GM18907 (cell line): ENCODE data around the gene RPL39.
"Not testable (repeated sequence)": the region's sequence is repeated elsewhere in the genome, so short reads cannot be mapped to it uniquely, and the experiment has no call there.

Source experiments
- ATAC-seq: cut with Tn5 transposase; IDR thresholded peaks from one replicate; pipeline ENCODE4 v1.9.1; 2021; ENCODE audit warnings: mild to moderate bottlenecking, moderate library complexity; ENCODE audit not compliant: unreplicated experiment

Gene RPL39

GRCh38 chrX:119791437-119792231 is at the start of gene RPL39:
RPL39 (minus strand) TSS chrX:119791630; CDS start chrX:119791576, 54 bp downstream.
- ATAC-seq: peak; percentile 89

GRCh38 chrX:119833905-119834304 is 42.5 kb upstream of the RPL39 start:
- no peak for ATAC-seq

- ATAC-seq: no peak
Measured at GRCh38 chrX:119828446-119828845, 37.0 kb upstream of the RPL39 start.

GRCh38 chrX:119826399-119826959 is 35.0 kb upstream of the RPL39 start:
- ATAC-seq: no peak

GRCh38 chrX:119824221-119824620 is 32.8 kb upstream of the RPL39 start:
- ATAC-seq: not testable (repeated sequence)

- ATAC-seq: peak; percentile 98
Measured at GRCh38 chrX:119821703-119822102, 30.3 kb upstream of the RPL39 start.

- ATAC-seq: no peak
Measured at GRCh38 chrX:119817130-119817690, 25.8 kb upstream of the RPL39 start.

- no peak for ATAC-seq
Measured at GRCh38 chrX:119816300-119816699, 24.9 kb upstream of the RPL39 start.

- ATAC-seq: no peak
Measured at GRCh38 chrX:119809185-119809666, 17.8 kb upstream of the RPL39 start.

GRCh38 chrX:119808461-119808860 is 17.0 kb upstream of the RPL39 start:
- not testable (repeated sequence) for ATAC-seq

- no peak for ATAC-seq
Measured at GRCh38 chrX:119802546-119802945, 11.1 kb upstream of the RPL39 start.

- no peak for ATAC-seq
Measured at GRCh38 chrX:119801253-119802221, 10.1 kb upstream of the RPL39 start.

GRCh38 chrX:119790977-119791436 is 423 bp downstream of the RPL39 start:
- ATAC-seq: peak; percentile 34

- ATAC-seq: peak; percentile 63
Measured at GRCh38 chrX:119784747-119785446, 6.5 kb downstream of the RPL39 start.

GRCh38 chrX:119783026-119783425 is 8.4 kb downstream of the RPL39 start:
- ATAC-seq: no peak

GRCh38 chrX:119778829-119779228 is 12.6 kb downstream of the RPL39 start:
- no peak for ATAC-seq

GRCh38 chrX:119775517-119776238 is 15.8 kb downstream of the RPL39 start:
- no peak for ATAC-seq

- ATAC-seq: not testable (repeated sequence)
Measured at GRCh38 chrX:119769388-119769787, 22.0 kb downstream of the RPL39 start.

GRCh38 chrX:119768436-119768835 is 23.0 kb downstream of the RPL39 start:
- ATAC-seq: not testable (repeated sequence)
